HG03520 (cell line): ENCODE measurements around the gene HS3ST6.
A peak's percentile ranks its signal among the peaks of the same experiment; 100 is the strongest.
"Not testable (repeated sequence)": the region's sequence is repeated elsewhere in the genome, so short reads cannot be mapped to it uniquely, and the experiment has no call there.

Source experiments
- ATAC-seq: cut with Tn5 transposase; IDR thresholded peaks from one replicate; pipeline ENCODE4 v1.9.1; 2021; ENCODE audit warnings: mild to moderate bottlenecking, moderate library complexity; ENCODE audit not compliant: unreplicated experiment

The HS3ST6 gene

DNA sequence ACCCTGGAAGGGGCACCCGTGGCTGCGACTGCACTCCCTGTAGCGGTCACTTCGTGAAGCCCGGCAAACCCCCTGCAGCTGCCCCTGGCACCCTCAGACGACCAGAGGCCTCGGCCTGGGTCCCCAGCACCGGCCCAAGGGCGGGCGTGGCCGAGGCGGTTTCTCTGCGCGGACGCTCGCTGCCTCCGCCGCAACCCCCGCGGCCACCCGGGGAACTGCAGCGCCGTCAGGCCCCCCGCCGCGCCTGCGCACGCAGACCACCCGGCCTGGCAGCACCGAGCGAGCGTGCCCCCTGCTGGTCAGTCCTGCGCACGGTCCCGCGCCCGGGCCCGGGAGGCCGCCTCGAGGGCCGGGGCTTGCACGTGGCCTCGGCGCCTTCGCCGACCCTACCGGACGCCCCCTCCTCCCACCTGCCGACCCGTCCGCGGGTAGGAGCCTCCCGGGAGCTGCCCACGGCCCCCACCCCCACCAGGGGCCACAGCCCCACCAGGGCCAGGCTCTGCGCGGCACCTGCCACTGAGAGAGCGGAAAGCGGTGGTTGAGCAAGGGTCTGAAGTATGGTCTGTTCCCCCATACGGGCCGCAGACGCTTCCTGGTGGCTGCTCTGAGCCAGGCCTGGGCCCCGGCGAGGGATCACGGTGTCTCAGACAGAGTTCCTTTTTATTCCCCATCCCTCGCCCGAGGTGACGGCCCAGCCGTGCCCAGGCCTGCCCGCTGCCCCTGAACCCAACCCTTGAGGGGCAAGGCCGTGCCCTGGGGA lies 11.5 kb upstream of the HS3ST6 start:
- ATAC-seq, result peak; percentile 76

DNA sequence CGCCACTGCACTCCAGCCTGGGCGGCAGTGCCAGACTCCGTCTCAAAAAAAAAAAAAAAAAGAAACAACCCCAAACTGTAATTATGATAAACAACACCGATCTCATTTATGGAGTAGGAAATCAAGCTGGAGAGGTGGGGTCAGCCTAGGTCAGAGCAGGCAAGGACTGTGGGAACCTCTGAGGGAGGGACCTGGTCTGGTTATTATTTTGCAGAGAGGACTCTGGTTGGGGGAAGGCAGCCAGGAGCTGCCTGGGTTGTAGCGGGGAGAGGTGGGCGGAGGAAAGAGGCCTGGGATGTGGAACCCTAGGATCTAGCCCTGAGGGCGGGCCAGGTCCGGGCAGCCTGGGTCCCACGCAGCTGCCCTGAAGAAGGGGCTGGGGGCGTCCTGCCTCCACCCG lies 10.9 kb upstream of the HS3ST6 start:
- ATAC-seq, result no peak

DNA sequence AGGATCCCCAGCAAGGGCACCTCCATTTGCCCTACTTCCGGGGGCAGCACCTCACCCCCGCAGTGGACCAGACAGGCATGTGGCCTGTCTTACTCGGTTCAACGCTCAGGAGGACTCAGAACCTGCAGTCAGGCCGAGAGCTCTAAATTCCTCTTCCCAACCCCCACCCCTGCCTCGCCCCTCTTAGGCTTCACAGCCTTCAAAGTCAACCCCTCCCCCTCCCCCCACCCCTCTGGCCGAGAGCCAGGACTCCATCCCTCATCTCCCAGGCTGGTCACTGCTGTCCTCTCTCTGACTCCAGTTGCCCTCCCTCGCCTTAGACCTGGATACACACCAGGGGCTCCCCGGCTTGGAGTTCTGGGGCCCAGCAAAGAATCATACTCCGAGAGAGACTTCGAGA lies 8.1 kb upstream of the HS3ST6 start:
- ATAC-seq, result no peak

DNA sequence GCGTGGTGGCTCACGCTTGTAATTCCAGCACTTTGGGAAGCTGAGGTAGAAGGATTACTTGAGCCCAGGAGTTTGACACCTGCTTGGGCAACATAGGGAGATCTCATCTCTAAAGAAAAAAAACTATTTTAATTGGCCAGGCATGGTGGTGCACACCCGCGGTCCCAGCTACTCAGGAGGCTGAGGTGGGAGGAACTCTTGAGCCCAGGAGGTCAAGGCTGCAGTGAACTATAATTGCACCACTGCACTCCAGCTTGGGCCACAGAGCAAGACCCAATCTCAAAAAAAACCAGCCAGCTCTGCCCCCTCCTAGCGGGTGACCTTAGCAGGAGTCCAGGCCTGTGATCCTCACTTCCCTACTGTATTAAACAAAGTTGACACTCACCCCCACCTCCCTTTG lies 5.9 kb upstream of the HS3ST6 start:
- ATAC-seq, result no peak

DNA sequence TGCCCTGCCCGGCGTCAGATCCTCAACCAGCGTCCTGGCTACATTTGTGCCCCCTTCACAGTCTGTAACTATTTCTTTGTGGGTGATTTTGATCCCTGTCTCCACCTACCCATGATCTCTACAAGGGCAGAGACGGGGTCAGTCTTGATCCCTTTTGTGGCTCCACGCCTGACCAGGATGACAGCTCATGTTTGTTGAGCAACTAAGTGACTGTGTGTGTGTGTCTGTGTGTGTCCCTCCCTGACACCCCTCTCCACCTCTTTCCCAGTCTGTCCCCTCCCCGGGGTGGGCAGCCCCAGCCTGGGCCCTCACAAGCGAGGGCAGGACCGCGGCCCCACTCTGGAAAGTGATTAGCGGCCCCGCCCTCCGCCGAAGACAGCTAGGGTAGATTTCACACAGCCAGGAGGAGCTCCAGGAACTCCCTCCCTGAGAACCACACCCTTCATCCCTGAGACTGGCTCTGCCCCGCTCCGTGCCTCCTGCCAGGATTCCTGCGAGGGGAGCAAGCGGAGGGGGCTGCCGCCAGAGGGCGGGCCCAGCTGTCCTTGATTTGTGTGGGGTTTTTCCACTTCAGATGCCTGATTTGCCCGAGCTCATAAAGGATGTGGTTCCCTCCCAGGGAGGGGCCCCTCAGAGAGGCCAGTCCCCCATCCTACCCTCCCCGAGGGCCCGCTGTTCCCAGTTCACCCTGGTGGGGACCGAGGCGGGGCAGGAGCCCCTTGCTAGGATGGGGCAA lies 5.3 kb upstream of the HS3ST6 start:
- no peak for ATAC-seq

DNA sequence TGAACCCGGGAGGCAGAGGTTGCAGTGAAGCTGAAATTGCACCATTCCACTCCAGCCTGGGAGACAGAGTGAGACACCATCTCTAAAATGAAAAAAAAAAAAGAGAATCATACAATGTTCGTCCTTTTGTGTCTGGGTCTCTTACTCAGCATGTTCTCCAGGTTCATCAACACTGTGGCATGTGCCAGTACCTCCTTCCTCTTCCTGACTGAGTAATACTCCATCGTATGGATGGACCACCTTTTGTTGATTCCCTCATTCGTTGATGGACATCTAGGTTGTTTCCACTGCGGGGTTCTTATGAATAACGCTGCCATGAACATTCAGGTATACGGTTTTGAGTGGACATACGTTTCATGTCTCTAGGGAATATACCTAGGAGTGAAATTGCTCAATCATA lies 4.1 kb upstream of the HS3ST6 start:
- ATAC-seq, result no peak

DNA sequence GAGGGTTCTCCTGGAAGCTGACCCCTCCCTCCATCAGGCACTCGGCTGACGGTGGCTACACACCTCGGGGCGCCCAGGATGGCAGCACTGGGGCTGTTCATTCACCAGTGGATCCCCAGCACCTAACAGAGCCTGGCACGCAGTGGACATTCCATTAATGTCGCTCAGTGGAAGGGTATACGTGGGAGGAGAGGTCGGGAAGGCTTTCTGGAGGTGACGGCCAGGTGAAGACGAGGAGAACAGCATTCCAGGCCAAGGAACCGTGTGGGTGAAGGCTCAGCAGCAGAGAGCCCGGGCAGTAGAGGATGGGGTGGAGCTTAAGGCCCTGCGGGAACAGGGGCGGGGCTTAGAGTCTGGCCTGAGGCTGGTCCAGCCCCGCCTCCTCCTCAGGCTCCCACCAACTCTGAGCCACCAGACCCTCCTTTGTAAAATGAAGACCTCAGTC lies 2.5 kb upstream of the HS3ST6 start:
- ATAC-seq, result no peak

DNA sequence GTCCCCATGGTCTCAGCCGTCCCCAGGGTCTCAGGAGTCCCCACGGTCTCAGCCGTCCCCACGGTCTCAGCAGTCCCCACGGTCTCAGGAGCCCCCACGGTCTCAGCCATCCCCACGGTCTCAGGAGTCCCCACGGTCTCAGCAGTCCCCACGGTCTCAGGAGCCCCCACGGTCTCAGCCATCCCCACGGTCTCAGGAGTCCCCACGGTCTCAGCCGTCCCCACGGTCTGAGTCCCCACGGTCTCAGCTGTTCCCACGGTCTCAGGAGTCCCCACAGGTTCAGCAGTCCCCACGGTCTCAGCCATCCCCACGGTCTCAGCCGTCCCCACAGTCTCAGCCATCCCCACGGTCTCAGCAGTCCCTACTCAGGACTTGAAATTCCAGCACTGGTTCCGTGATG lies 1.9 kb upstream of the HS3ST6 start:
- ATAC-seq, result not testable (repeated sequence)

DNA sequence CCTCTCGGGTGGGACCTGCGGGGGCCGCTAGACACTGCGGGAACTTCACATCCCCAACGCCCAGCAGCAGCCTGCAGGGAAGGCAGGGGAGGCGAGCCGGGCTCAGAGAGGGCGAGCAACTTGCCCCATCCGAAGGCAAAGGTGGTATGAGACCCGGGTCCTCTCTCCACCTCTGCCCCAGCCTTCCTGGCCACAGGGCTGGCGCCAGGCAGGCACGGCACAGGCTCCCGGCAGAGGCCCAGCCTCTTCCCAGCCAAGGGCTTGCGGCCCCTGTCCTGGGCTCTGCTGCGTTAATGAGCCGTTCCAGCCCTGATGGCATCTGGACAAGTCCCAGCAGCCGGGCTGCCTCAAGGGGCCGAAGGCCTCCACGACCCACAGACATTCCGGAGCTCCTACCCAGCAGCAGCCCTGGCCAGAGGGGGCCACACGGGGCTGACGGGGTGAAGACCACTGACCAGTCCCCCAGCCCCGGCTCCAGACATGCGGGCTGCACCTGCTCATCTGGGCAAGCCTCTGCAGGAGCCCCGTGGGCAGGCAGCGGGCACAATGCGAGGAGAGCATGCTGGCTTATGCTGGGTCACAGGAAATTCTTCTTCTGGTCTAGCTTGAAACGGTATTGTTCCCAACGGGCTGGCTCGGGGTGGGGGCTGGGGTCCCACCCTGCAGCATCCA lies 1.2 kb upstream of the HS3ST6 start:
- no peak for ATAC-seq

DNA sequence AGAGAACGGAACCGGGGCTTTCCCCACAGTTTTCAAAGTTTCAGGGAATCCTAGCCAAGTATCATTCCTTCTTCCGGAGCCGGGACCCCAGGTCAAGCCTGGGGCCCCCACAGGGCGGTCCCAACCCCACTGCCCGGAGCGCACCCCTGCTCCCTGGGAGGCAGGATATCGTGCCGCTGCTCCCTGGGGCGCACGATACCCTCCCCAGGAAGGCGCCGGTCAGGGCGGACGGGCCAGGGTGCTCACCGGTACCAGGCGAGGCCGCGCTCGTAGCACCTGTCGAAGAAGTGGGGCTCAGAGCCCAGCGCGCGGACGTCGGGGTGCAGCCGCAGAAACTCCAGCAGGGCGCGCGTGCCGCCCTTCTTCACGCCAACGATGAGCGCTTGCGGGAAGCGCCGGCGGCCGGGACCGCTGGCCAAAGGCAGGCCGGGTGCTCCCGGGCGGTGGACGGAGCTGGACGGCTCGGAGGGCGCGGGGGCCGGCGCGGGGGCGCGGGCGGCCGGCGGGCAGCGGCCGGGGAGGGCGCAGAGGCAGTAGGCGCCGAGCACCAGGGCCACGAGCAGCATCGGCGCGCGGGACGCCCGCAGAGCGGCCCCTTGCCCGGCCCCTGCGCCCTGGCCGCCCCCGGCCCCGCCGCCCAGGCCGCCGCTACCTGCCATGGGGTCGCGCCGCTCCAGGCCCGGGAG lies 407 bp downstream of the HS3ST6 start:
- no peak for ATAC-seq

DNA sequence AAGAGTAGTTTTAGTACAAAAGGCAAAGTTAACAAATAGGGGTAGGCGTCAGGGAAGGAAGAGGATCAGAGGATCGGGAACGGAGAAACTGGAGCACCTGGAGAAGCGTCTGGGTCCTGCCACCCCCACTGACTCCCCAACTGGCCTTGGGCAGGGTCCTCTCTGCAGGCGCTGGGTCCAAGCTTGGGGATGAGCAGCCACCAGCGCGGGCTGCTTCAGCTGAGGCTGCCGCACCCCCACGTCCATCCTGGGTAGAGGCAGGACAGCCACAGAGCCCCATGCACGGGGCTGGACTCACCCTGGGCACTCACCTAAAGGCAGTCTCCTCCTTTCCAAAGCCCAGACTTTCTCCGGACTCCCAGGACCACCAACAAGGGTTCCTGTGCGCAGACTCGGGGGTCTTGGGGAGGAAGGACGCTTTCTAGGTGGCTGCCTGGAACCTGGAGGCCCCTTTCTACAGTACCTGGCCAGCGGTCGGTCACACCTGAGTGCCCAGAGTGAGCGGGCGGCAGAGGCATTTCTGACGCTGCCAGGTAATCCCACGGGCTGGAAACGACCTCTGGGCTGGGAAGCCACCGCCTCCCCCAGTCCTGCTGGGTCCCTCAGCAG lies 1.1 kb downstream of the HS3ST6 start:
- ATAC-seq, result no peak

DNA sequence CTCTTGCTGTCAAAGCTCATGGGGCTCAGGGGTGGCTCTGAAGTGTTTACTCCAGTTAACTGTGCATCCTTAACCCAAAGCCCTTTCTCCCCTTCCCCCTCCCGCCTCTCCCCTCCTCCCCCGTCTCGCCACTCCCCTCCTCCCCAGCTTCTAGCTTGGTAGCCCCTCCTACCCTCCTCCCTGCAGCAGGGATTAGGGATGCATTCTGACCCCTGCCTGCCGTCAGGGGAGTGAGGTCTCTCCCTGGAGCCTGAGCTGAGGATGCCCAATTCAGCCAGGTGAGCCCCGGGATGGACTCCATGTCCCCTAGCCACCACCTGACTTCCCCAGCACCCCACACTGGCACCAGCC lies 1.6 kb downstream of the HS3ST6 start:
- no peak for ATAC-seq

DNA sequence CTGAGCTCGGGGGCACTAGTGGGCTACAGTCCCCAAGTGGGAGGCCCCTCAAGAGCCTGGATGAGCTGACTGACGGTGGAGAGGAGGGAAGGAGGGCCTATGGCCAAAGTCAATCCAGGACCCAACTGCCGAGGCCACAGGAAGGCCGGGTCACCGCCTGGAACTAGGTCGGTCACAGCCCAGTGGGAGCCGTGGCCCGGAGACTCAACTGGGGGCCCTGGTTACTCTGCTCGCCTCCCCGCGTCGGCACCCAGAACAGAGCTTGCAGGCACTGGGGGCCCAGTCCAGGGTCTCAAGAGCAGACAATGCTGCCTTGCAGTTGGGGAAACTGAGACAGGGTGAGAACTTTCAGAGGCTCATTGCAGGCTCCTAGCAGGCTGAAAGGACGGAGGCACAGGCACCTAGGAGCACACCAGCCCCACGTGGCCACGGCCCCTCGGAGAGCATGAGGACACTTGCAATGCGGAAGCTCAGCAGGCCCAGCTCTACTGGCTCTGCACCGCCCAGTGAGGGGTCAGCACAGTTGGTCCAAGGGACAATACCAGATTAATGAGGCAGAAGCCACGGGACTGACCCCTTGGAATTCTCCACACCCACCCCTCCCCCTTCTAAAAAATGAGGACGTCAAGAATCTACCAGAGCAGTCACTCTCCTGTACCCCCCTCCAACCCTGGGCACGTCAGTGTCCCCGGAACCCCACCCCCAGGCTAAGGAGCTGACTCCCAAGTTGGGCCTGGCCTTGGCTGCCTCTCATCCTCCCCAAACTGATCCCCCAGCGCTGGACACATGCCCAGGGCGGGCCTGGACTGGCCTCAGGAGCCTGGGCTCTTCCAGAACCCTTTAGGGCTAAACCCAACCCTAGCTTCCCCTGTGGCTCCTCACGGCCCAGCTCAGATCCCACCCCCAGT lies 2.2 kb downstream of the HS3ST6 start:
- ATAC-seq, result no peak

DNA sequence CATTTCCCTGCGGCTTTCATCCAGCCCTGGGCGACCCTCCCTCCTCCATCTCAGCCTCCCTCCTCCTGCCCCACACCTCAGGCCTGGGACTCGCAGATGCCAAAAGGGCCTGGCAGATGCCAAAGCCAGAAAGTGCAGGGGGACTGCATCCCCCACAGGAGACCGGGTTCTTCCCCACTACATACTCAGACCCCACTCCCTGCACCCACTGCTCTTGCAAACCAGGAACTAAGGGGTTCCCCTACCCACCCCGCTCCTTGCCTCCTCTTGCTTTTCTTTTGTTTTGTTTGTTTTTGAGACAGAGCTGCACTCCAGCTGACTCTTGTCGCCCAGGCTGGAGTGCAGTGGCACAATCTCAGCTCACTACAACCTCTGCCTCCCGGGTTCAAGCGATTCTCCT lies 3.2 kb downstream of the HS3ST6 start:
- no peak for ATAC-seq

DNA sequence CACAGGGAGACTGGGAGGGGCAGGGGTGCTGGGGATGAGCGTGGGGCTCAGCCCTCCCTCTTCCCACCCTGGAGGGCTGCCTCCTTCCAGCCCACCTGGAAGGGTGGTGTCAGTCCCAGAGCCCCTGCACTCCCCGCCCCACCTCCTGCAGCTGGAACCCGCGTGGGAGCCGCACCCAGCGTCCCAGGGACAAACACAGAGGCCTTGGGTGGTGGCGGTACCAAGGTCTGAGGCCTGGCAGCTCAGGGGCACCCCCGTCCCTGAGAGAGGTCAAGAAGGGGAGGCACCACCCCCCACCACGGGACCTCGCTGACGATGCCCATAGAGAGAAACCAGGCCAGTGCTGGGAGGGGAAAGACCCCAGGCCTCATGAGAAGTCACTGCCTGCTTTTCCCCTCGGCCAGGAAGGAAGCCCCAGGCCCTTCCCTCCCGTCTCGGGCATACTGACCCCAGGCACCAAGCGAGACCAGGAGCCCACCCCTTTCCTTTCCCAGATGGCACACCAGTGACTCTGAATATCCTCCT lies 4.1 kb downstream of the HS3ST6 start:
- no peak for ATAC-seq

DNA sequence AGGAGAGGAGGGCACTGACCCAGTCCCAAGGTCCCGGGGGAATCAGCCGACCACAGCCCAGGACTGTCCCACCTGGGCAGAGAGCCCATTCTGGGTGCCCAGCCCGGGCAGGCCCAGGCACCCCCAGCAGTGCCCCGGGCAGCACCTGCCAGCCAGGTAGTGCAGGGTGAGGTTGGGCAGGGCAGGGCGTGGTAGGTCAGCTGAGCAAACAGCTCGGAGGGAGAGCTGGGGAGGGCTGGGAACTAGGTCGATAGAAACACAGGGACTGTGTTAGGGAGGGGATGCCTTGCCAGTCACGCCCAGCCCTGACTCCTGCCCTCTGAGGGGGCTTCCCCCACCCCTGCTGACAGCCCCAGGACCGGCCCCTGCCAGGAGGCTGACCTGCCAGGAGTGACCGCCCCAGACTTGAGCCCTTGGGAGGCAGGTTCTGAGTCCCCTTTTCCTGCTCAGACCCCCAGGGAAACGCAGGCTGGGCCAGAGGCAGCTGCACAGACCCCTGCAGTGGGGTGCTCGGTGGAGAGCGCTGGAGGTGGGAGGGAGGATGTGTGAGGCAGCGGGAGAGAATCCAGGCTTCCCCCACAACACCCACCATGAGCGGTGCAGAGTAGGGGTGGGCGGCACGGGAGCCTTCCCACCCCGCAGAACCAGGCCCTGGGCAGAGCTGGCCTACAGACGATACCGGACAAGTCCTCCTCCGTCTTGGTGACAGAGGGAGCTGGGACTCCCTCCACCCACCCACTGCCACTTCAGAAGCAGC lies 4.7 kb downstream of the HS3ST6 start:
- no peak for ATAC-seq

DNA sequence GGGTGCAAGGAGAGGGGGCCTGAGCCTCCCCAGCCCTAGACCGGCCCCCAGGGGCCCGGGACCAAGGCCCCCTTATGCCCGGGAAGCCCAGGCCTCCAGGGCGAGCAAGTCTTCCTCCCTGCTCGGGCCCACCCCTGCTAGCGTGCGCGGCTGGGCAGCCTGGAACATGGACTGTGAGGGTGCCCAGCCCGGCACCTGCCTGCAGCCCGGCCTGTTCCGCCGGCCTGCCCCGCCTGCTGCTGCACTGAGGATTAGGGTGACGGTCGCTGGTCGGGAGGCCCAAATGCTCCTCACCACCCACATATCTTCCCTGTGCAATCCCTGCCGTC lies 6.0 kb downstream of the HS3ST6 start:
- no peak for ATAC-seq

DNA sequence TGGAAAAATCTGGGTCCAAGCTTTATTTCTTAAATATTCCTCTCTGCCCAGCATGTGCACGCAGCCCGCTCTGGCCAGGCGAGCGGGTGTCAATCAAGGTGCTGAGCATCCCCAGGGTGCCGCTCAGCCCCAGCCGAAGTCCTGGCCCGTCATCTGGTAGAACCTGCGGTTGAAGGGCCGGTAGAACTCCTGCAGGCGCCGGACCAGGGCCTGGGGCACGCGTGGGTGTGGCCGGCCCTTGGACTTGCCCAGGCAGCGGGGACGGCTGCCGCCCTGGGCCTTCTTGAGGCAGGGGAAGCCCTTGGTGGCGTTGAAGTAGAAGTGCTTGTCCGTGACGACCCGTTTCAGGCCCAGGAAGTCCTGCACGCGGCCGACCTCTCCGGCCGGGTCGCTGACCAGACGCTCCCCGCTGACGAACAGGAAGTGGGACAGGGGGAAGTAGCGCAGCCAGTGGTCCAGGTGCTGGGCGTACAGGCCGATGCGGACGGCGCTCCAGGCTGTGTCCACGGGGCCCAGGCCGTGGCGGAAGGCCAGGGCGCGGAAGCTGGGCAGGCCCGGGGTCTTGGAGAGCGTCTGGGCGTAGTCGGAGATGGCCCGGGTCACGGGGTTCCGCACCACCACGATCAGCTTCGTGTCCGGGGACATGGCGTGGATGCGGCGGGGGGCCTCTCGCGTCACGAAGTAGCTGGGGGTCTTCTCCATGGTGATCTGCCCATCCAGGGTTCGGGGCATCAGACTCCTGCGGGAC lies 6.6 kb downstream of the HS3ST6 start:
- ATAC-seq, result no peak
